Vagina (tissue), 2 donors: ENCODE measurements around the gene ZER1.

Experiments used
- POLR2A ChIP-seq, 2 donors: fragments of 450-650 bp; IDR thresholded peaks; one replicate each; pipeline ENCODE4 v1.6.1; 2017; ENCODE audit warnings: antibody characterized with exemption in 2 of 2, mild to moderate bottlenecking in 2 of 2, moderate library complexity in 2 of 2
- TF ChIP-seq, protein P1 (sequence below), 3 experiments: fragments of 450-650 bp in 2 of 3; fragments of 200-600 bp in 1 of 3; sonication (generic) in 1 of 3; IDR thresholded peaks; one replicate each; pipeline ENCODE4 v1.5.1; 2017 to 2019; ENCODE audit warnings: antibody characterized with exemption in 3 of 3, mild to moderate bottlenecking in 2 of 3, moderate library complexity in 2 of 3

DNA sequence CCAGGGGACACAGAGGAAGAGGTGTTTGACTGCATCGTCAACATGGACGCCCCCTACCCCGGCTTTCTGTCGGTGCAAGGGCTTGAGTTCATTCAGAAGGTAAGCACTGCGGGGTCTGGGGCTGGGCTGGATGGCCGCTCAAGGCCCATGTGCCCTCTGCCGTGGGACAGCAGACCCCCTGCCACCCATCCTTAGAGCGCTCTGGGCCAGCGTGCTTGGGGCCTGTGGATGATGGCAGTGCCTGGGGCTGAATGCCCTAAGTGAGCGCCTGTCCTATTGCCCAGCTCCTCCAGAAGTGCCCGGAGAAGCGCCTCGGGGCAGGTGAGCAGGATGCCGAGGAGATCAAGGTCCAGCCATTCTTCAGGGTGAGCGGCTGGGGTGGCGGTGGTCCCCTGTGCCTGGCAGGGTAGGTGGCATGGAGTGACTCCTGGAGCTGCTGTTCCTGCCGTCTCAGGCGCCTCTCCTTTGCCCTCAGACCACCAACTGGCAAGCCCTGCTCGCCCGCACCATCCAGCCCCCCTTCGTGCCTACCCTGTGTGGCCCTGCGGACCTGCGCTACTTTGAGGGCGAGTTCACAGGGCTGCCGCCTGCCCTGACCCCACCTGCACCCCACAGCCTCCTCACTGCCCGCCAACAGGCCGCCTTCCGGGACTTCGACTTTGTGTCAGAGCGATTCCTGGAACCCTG lies 51.7 kb downstream of the ZER1 start:
- TF ChIP-seq, protein P1, sequence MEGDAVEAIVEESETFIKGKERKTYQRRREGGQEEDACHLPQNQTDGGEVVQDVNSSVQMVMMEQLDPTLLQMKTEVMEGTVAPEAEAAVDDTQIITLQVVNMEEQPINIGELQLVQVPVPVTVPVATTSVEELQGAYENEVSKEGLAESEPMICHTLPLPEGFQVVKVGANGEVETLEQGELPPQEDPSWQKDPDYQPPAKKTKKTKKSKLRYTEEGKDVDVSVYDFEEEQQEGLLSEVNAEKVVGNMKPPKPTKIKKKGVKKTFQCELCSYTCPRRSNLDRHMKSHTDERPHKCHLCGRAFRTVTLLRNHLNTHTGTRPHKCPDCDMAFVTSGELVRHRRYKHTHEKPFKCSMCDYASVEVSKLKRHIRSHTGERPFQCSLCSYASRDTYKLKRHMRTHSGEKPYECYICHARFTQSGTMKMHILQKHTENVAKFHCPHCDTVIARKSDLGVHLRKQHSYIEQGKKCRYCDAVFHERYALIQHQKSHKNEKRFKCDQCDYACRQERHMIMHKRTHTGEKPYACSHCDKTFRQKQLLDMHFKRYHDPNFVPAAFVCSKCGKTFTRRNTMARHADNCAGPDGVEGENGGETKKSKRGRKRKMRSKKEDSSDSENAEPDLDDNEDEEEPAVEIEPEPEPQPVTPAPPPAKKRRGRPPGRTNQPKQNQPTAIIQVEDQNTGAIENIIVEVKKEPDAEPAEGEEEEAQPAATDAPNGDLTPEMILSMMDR (IDR thresholded peaks at IDR 0.05), result no peak
- no peak for TF ChIP-seq POLR2A (IDR thresholded peaks at IDR 0.05)
